ENCODE data around the gene DUSP2.

Gene DUSP2

GRCh38 chr2:96145036-96145847, at the start of gene DUSP2:
DUSP2 (minus strand) TSS chr2:96145440; CDS start chr2:96145354, 86 bp downstream.
- Histone ChIP-seq H3K9ac (ENCODE audit: low read length) (no peak within 1 kb of the TSS), H3K36me3 (ENCODE audit: insufficient read depth, low read length) (no peaks in the 10 kb centered on the region), H3K4me1 (ENCODE audit: insufficient read depth, low read length) (peaks cover 11% of the 10 kb centered on the region), H3K4me3 (ENCODE audit: low read depth in 1 of 2, low read length in 2 of 2) (peak within 1 kb of the TSS; percentile 43 to 57), H3K27ac (ENCODE audit: low read depth, low read length) (no peak within 1 kb of the TSS), H3K9me3 (ENCODE audit: low read length) (no peaks in the 10 kb centered on the region), H3K27me3 (ENCODE audit: control insufficient read depth in 1 of 2, insufficient read depth in 2 of 2, low read length in 2 of 2) (no peaks in the 10 kb centered on the region)

- Histone ChIP-seq H3K27me3 (ENCODE audit: control insufficient read depth in 1 of 2, insufficient read depth in 2 of 2, low read length in 2 of 2) (no peaks in the 10 kb centered on the region), H3K4me1 (ENCODE audit: insufficient read depth, low read length) (no peaks in the 10 kb centered on the region), H3K9me3 (ENCODE audit: low read length) (no peaks in the 10 kb centered on the region), H3K9ac (ENCODE audit: low read length) (no peak overlapping the region), H3K36me3 (ENCODE audit: insufficient read depth, low read length) (peaks cover 65% of the 10 kb centered on the region), H3K27ac (ENCODE audit: low read depth, low read length) (no peak overlapping the region), H3K4me3 (ENCODE audit: low read depth in 1 of 2, low read length in 2 of 2) (no peak overlapping the region)
Measured at GRCh38 chr2:96191937-96192670, 46.9 kb upstream of the DUSP2 start.

- Histone ChIP-seq H3K36me3 (ENCODE audit: insufficient read depth, low read length) (peaks cover 76% of the 10 kb centered on the region), H3K27ac (ENCODE audit: low read depth, low read length) (no peak overlapping the region), H3K27me3 (ENCODE audit: control insufficient read depth in 1 of 2, insufficient read depth in 2 of 2, low read length in 2 of 2) (no peaks in the 10 kb centered on the region), H3K4me3 (ENCODE audit: low read depth in 1 of 2, low read length in 2 of 2) (no peak overlapping the region), H3K9ac (ENCODE audit: low read length) (no peak overlapping the region), H3K9me3 (ENCODE audit: low read length) (no peaks in the 10 kb centered on the region), H3K4me1 (ENCODE audit: insufficient read depth, low read length) (no peaks in the 10 kb centered on the region)
Measured at GRCh38 chr2:96188821-96189526, 43.7 kb upstream of the DUSP2 start.

- no peaks in the 10 kb centered on the region for H3K9me3 ChIP-seq (ENCODE audit: low read length)
- no peak overlapping the region for H3K27ac ChIP-seq (ENCODE audit: low read depth, low read length)
- peaks cover 52% of the 10 kb centered on the region for H3K36me3 ChIP-seq (ENCODE audit: insufficient read depth, low read length)
- H3K4me1 ChIP-seq (ENCODE audit: insufficient read depth, low read length): no peaks in the 10 kb centered on the region
- no peak overlapping the region for H3K4me3 ChIP-seq (ENCODE audit: low read depth in 1 of 2, low read length in 2 of 2)
- no peaks in the 10 kb centered on the region for H3K27me3 ChIP-seq (ENCODE audit: control insufficient read depth in 1 of 2, insufficient read depth in 2 of 2, low read length in 2 of 2)
- H3K9ac ChIP-seq (ENCODE audit: low read length): no peak overlapping the region
Measured at GRCh38 chr2:96186562-96186961, 41.3 kb upstream of the DUSP2 start.

GRCh38 chr2:96185516-96185915, 40.3 kb upstream of the DUSP2 start:
- no peak overlapping the region for H3K27ac ChIP-seq (ENCODE audit: low read depth, low read length)
- H3K4me1 ChIP-seq (ENCODE audit: insufficient read depth, low read length): no peaks in the 10 kb centered on the region
- peaks cover 42% of the 10 kb centered on the region for H3K36me3 ChIP-seq (ENCODE audit: insufficient read depth, low read length)

GRCh38 chr2:96184989-96185388, 39.7 kb upstream of the DUSP2 start:
- no peaks in the 10 kb centered on the region for H3K4me1 ChIP-seq (ENCODE audit: insufficient read depth, low read length)
- no peaks in the 10 kb centered on the region for H3K27me3 ChIP-seq (ENCODE audit: control insufficient read depth in 1 of 2, insufficient read depth in 2 of 2, low read length in 2 of 2)
- no peaks in the 10 kb centered on the region for H3K9me3 ChIP-seq (ENCODE audit: low read length)
- H3K4me3 ChIP-seq (ENCODE audit: low read depth in 1 of 2, low read length in 2 of 2): no peak overlapping the region
- peaks cover 36% of the 10 kb centered on the region for H3K36me3 ChIP-seq (ENCODE audit: insufficient read depth, low read length)
- H3K27ac ChIP-seq (ENCODE audit: low read depth, low read length): no peak overlapping the region
- no peak overlapping the region for H3K9ac ChIP-seq (ENCODE audit: low read length)

More at GRCh38 chr2:96185516-96185915, 40.3 kb upstream of the DUSP2 start:
- Histone ChIP-seq H3K9me3 (ENCODE audit: low read length) (no peaks in the 10 kb centered on the region), H3K9ac (ENCODE audit: low read length) (no peak overlapping the region), H3K4me3 (ENCODE audit: low read depth in 1 of 2, low read length in 2 of 2) (no peak overlapping the region), H3K27me3 (ENCODE audit: control insufficient read depth in 1 of 2, insufficient read depth in 2 of 2, low read length in 2 of 2) (no peaks in the 10 kb centered on the region)

GRCh38 chr2:96184188-96184587, 38.9 kb upstream of the DUSP2 start:
- no peaks in the 10 kb centered on the region for H3K9me3 ChIP-seq (ENCODE audit: low read length)
- H3K27me3 ChIP-seq (ENCODE audit: control insufficient read depth in 1 of 2, insufficient read depth in 2 of 2, low read length in 2 of 2): no peaks in the 10 kb centered on the region
- H3K27ac ChIP-seq (ENCODE audit: low read depth, low read length): no peak overlapping the region
- peaks cover 35% of the 10 kb centered on the region for H3K36me3 ChIP-seq (ENCODE audit: insufficient read depth, low read length)
- no peaks in the 10 kb centered on the region for H3K4me1 ChIP-seq (ENCODE audit: insufficient read depth, low read length)
- no peak overlapping the region for H3K9ac ChIP-seq (ENCODE audit: low read length)
- no peak overlapping the region for H3K4me3 ChIP-seq (ENCODE audit: low read depth in 1 of 2, low read length in 2 of 2)

- Histone ChIP-seq H3K36me3 (ENCODE audit: insufficient read depth, low read length) (peaks cover 20% of the 10 kb centered on the region), H3K27me3 (ENCODE audit: control insufficient read depth in 1 of 2, insufficient read depth in 2 of 2, low read length in 2 of 2) (no peaks in the 10 kb centered on the region), H3K4me3 (ENCODE audit: low read depth in 1 of 2, low read length in 2 of 2) (no peak overlapping the region), H3K27ac (ENCODE audit: low read depth, low read length) (no peak overlapping the region), H3K9ac (ENCODE audit: low read length) (no peak overlapping the region), H3K9me3 (ENCODE audit: low read length) (no peaks in the 10 kb centered on the region), H3K4me1 (ENCODE audit: insufficient read depth, low read length) (no peaks in the 10 kb centered on the region)
Measured at GRCh38 chr2:96181529-96181928, 36.3 kb upstream of the DUSP2 start.

- H3K4me3 ChIP-seq (ENCODE audit: low read depth in 1 of 2, low read length in 2 of 2): no peak overlapping the region
- no peaks in the 10 kb centered on the region for H3K4me1 ChIP-seq (ENCODE audit: insufficient read depth, low read length)
- H3K9me3 ChIP-seq (ENCODE audit: low read length): no peaks in the 10 kb centered on the region
- H3K9ac ChIP-seq (ENCODE audit: low read length): no peak overlapping the region
- H3K27me3 ChIP-seq (ENCODE audit: control insufficient read depth in 1 of 2, insufficient read depth in 2 of 2, low read length in 2 of 2): no peaks in the 10 kb centered on the region
- no peak overlapping the region for H3K27ac ChIP-seq (ENCODE audit: low read depth, low read length)
- H3K36me3 ChIP-seq (ENCODE audit: insufficient read depth, low read length): peaks cover 10% of the 10 kb centered on the region
Measured at GRCh38 chr2:96180521-96180920, 35.3 kb upstream of the DUSP2 start.

- H3K27ac ChIP-seq (ENCODE audit: low read depth, low read length): no peak overlapping the region
Measured at GRCh38 chr2:96180002-96180401, 34.8 kb upstream of the DUSP2 start.

GRCh38 chr2:96176661-96177060, 31.4 kb upstream of the DUSP2 start:
- Histone ChIP-seq H3K4me3 (ENCODE audit: low read depth in 1 of 2, low read length in 2 of 2) (no peak overlapping the region), H3K9me3 (ENCODE audit: low read length) (no peaks in the 10 kb centered on the region), H3K27me3 (ENCODE audit: control insufficient read depth in 1 of 2, insufficient read depth in 2 of 2, low read length in 2 of 2) (no peaks in the 10 kb centered on the region), H3K4me1 (ENCODE audit: insufficient read depth, low read length) (no peaks in the 10 kb centered on the region), H3K9ac (ENCODE audit: low read length) (no peak overlapping the region), H3K36me3 (ENCODE audit: insufficient read depth, low read length) (no peaks in the 10 kb centered on the region), H3K27ac (ENCODE audit: low read depth, low read length) (no peak overlapping the region)

More at GRCh38 chr2:96180002-96180401, 34.8 kb upstream of the DUSP2 start:
- no peaks in the 10 kb centered on the region for H3K9me3 ChIP-seq (ENCODE audit: low read length)
- no peaks in the 10 kb centered on the region for H3K4me1 ChIP-seq (ENCODE audit: insufficient read depth, low read length)
- no peaks in the 10 kb centered on the region for H3K27me3 ChIP-seq (ENCODE audit: control insufficient read depth in 1 of 2, insufficient read depth in 2 of 2, low read length in 2 of 2)
- H3K9ac ChIP-seq (ENCODE audit: low read length): no peak overlapping the region
- H3K36me3 ChIP-seq (ENCODE audit: insufficient read depth, low read length): peaks cover 5% of the 10 kb centered on the region
- H3K4me3 ChIP-seq (ENCODE audit: low read depth in 1 of 2, low read length in 2 of 2): no peak overlapping the region
